Measurements from ENCODE around the gene CDC37L1. TPM values are rescaled to one million over a fixed set of nuclear protein-coding genes. Genes with fewer than 3 reads are reported as not detected.

The CDC37L1 gene
- polyA plus RNA-seq, 1 of the 3 experiments (the other 2 are of a cell fraction) = 6.5 TPM

GRCh38 chr9:4706971-4707622 lies 27.7 kb downstream of the CDC37L1 start:
- no peak overlapping the region for H3K4me3 ChIP-seq (ENCODE audit: low read depth in 2 of 2, low read length in 1 of 2)
- no peaks in the 10 kb centered on the region for H3K27me3 ChIP-seq (ENCODE audit: insufficient read depth)
- no peaks in the 10 kb centered on the region for H3K9me3 ChIP-seq
- H3K79me2 ChIP-seq (ENCODE audit: insufficient read depth) = no peaks in the 10 kb centered on the region
- POLR2A ChIA-PET = no interaction called here
- peaks cover 4% of the 10 kb centered on the region for H3F3A ChIP-seq (replicated peaks; ENCODE audit: insufficient read depth)
- H4K20me1 ChIP-seq (ENCODE audit: insufficient read depth) = no peaks in the 10 kb centered on the region
- H3K9ac ChIP-seq = no peak overlapping the region
- no peaks in the 10 kb centered on the region for H3K9me2 ChIP-seq
- H2AFZ ChIP-seq (ENCODE audit: low read depth) = no peak overlapping the region
- WGBS (ENCODE audit: low lambda C conversion rate) = 89% methylated on average over 4 of the region's 4 CpGs
- H3K4me2 ChIP-seq = no peak overlapping the region
- no peaks in the 10 kb centered on the region for H3K4me1 ChIP-seq (ENCODE audit: control insufficient read depth in 1 of 2, insufficient read depth in 2 of 2, low read depth in 1 of 2, low read length in 1 of 2)
- no peak overlapping the region for H3K27ac ChIP-seq (ENCODE audit: low read depth in 2 of 2, low read length in 1 of 2)
- no peak for TF ChIP-seq GATA2 (CRISPR knock-in tag; IDR thresholded peaks at IDR 0.05)
- TF ChIP-seq PBX3 (IDR thresholded peaks at IDR 0.05) = no peak
- no peak for TF ChIP-seq USF1 (IDR thresholded peaks at IDR 0.05; ENCODE audit: borderline replicate concordance, low read depth)
- no peak for TF ChIP-seq RFX5 (IDR thresholded peaks at IDR 0.05; ENCODE audit: low read length)
- no peak for TF ChIP-seq POLR2AphosphoS5 (IDR thresholded peaks at IDR 0.05; ENCODE audit: low read depth, low read length)
- TF ChIP-seq ZBTB33 (IDR thresholded peaks at IDR 0.05; ENCODE audit: borderline replicate concordance, low read depth) = no peak
- TF ChIP-seq FOSL2 (IDR thresholded peaks at IDR 0.05; ENCODE audit: borderline replicate concordance, low read depth) = no peak
- no peak for TF ChIP-seq GABPA (IDR thresholded peaks at IDR 0.05; ENCODE audit: low read depth)
- TF ChIP-seq MXI1 (IDR thresholded peaks at IDR 0.05; ENCODE audit: low read depth, low read length) = no peak
- TF ChIP-seq TEAD4 (IDR thresholded peaks at IDR 0.05; ENCODE audit: borderline replicate concordance, insufficient read depth) = no peak
- no peak for TF ChIP-seq SMC3 (IDR thresholded peaks at IDR 0.05; ENCODE audit: low read depth, low read length)
- no peak for TF ChIP-seq RXRA (IDR thresholded peaks at IDR 0.05; ENCODE audit: borderline replicate concordance, low read depth)
- CTCF ChIA-PET = interaction anchor here (0.9 to 1.8 kb wide), 4 partner anchors 12 to 53 kb away, joined by 3 to 4 read pairs (median 3); partner anchors contain the start of gene SPATA6L
- DNase-seq = no peak
- H3K36me3 ChIP-seq (replicated peaks in 1 of 2; ENCODE audit: control insufficient read depth in 1 of 2, insufficient read depth in 2 of 2, low read length in 1 of 2) = peaks cover 46 to 72% of the 10 kb centered on the region in 2 experiments

- ChIA-PET POLR2A (interaction anchor here (1.3 kb wide), 1 partner anchor 30 kb away, joined by 3 read pairs; the partner anchor contains the start of gene CDC37L1), CTCF (interaction anchor here (1.3 kb wide), 1 partner anchor 25 kb away, joined by 3 read pairs; no protein-coding TSS in a partner anchor)
- peaks cover 55 to 65% of the 10 kb centered on the region in 2 experiments for H3K36me3 ChIP-seq (replicated peaks in 1 of 2; ENCODE audit: control insufficient read depth in 1 of 2, insufficient read depth in 2 of 2, low read length in 1 of 2)
- no peak for DNase-seq
- peaks cover 4% of the 10 kb centered on the region for H3F3A ChIP-seq (replicated peaks; ENCODE audit: insufficient read depth)
- H3K9me3 ChIP-seq = no peaks in the 10 kb centered on the region
- H3K9me2 ChIP-seq = no peaks in the 10 kb centered on the region
- H3K9ac ChIP-seq = no peak overlapping the region
- H3K79me2 ChIP-seq (ENCODE audit: insufficient read depth) = no peaks in the 10 kb centered on the region
- no peaks in the 10 kb centered on the region for H3K4me1 ChIP-seq (ENCODE audit: control insufficient read depth in 1 of 2, insufficient read depth in 2 of 2, low read depth in 1 of 2, low read length in 1 of 2)
- no peak overlapping the region for H3K4me3 ChIP-seq (ENCODE audit: low read depth in 2 of 2, low read length in 1 of 2)
- no peak overlapping the region for H2AFZ ChIP-seq (ENCODE audit: low read depth)
- no peaks in the 10 kb centered on the region for H3K27me3 ChIP-seq (ENCODE audit: insufficient read depth)
- no peak overlapping the region for H3K4me2 ChIP-seq
- no peaks in the 10 kb centered on the region for H4K20me1 ChIP-seq (ENCODE audit: insufficient read depth)
- no peak overlapping the region for H3K27ac ChIP-seq (ENCODE audit: low read depth in 2 of 2, low read length in 1 of 2)
- TF ChIP-seq EZH2phosphoT487 (IDR thresholded peaks at IDR 0.05; ENCODE audit: borderline replicate concordance, low read depth) (no peak), NRF1 (IDR thresholded peaks at IDR 0.05; ENCODE audit: low read depth, low read length) (no peak), TAF1 (IDR thresholded peaks at IDR 0.05; ENCODE audit: borderline replicate concordance, low read depth, low read length) (no peak), TEAD4 (IDR thresholded peaks at IDR 0.05; ENCODE audit: borderline replicate concordance, insufficient read depth) (no peak), USF2 (IDR thresholded peaks at IDR 0.05; ENCODE audit: borderline replicate concordance, low read depth, low read length) (no peak), MAX (IDR thresholded peaks at IDR 0.05; ENCODE audit: low read depth) (no peak), RCOR1 (IDR thresholded peaks at IDR 0.05; ENCODE audit: low read length) (no peak), FOXM1 (IDR thresholded peaks at IDR 0.05; ENCODE audit: low read depth) (no peak), ELF1 (IDR thresholded peaks at IDR 0.05) (no peak), EP300 (IDR thresholded peaks at IDR 0.05; ENCODE audit: borderline replicate concordance in 1 of 2, low read depth in 1 of 2, low read length in 1 of 2) (no peak), RXRA (IDR thresholded peaks at IDR 0.05; ENCODE audit: borderline replicate concordance, low read depth) (no peak), GATA2 (CRISPR knock-in tag; IDR thresholded peaks at IDR 0.05) (no peak), YY1 (IDR thresholded peaks at IDR 0.05; ENCODE audit: low read depth) (no peak), FOXJ3 (CRISPR knock-in tag; IDR thresholded peaks at IDR 0.05) (no peak)
Observed at GRCh38 chr9:4709380-4709779, 30.0 kb downstream of the CDC37L1 start.
